Activated CD4-positive, alpha-beta T cell treated with anti-CD3 and anti-CD28 coated beads for 1 hour (primary cell): ENCODE data around the gene COPS2.
A peak's percentile ranks its signal among the peaks of the same experiment; 100 is the strongest.
"Not testable (repeated sequence)": the region's sequence is repeated elsewhere in the genome, so short reads cannot be mapped to it uniquely, and the experiment has no call there.

Experiments used
- DNase-seq: peaks from one replicate; pipeline ENCODE4 v3.0.0-alpha.2; 2020

The COPS2 gene

DNA sequence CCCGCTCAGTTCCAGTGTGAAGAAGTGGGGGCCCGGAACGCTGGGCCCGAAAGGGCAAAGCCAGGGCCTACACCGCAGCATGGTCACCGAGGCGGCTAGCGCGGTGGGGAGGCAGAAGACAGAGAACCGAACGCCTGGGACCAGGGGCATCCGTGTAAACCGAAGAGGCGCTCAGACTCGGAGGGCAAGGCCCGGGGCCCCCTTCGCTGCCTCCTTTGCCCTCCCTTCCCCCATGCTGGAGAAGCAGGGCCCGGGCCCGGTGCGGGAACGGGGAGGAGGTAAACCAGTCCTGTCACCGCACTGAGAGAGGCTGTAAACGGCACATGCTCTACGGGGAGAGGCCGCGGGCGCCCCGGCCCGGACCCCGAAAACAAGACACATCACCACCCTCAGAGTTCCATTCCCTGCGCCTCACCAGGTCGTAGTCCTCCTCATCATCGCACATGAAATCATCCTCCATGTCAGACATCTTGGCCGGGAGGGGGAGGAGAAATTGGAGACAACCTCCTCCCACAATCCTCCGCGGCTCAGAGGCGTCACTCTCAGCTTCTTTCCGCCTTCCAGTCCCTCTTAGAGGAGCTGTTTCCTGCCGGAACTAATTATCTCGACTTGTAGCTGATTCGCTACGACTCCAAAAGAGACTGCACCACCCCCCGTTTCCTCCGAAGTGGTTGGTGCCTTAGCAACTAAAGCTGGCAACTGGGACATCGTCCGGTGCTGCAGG lies at the start of gene COPS2:
COPS2 (minus strand) TSS at position 490 of the 724 bp plus-strand sequence; CDS start at position 469, 21 bp downstream.
- peak; percentile 89 for DNase-seq

DNA sequence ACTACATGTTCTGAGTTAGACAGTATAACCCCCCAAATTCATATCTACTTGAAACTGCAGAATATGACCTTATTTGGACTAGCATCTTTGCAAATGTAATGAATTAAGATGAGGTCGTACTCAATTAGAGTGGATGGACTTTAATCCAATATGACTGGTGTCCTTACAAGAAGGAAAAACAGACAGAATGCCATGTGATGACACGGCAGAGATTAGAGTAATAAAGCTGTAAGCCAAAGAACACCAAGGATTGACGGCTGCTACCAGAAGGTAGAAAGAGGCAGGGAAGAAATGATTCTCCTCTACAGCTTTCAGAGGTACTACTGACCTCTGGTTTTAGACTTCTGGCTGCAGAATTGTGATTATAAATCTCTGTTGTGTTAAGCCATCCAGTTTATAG lies 44.9 kb upstream of the COPS2 start:
- no peak for DNase-seq

DNA sequence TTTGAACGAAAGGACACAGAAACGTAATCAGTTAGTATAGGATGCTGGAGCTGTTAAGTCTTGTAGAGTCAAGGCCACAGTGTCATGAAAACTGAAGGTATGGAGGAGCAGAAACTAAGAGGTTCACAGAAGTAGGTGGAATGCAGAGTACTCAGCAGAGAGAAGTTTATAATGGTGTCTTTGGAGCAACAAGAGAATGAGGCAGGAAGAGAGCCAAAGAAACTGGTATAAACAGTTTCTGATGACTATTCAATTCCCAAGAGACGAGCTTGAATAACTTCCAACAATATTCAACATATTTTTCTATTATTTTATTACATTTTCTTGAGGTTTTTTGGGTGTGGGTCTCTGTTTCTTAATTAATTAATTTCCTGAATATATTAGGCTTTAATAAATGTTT lies 44.3 kb upstream of the COPS2 start:
- DNase-seq = no peak

DNA sequence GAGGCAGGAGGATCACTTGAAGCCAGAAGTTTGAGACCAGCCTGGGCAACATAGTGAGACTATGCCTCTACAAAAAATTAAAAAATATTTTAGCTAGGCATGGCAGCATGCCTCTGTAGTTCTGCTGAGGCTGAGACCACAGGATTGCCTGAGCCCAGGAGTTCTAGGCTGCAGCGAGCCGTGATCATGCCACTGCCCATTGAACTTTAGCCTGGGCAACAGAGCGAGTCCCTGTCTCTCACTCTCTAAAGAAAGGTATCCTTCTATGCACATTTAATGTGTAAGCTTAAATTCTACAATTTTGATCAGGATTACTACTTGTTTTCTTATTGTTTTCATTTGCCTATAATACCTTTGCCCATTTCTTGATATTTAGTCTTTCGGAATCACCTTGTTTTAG lies 41.5 kb upstream of the COPS2 start:
- DNase-seq = no peak

DNA sequence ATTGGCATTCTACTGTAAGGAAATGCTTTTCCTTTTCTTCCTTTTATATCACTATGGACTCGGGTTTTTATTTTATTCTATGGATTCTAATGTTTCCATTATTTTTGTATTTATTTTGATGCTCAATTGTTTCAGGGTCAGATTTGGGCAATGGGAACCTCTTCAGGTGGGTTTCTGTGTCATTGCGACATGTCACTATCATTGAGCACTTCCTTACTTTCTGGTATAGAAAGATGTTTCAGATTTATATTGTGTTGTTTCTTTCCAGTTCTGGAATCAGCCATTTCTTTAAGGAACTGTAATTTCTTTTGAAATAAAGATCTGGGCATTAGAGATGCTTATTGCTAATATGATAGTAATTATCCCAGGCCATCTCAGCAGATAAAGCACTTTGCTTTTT lies 36.5 kb upstream of the COPS2 start:
- no peak for DNase-seq

DNA sequence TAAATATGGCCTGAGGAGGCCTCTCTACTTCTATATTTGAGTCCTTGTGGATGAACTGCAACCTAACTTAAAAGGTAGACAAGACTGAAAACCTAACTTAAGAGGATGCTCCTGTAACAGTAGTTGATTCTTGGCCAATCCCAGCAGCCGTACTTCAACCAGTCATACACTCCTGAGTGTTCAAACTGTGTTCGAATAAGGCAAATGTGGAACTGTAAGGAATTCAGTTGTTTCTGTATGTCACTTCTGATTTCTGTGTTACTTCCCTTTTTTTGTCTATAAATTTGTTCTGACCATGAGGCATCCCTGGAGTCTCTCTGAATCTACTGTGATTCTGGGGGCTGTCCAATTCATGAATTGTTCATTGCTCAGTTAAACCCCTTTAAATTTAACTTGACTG lies 35.2 kb upstream of the COPS2 start:
- DNase-seq = no peak

DNA sequence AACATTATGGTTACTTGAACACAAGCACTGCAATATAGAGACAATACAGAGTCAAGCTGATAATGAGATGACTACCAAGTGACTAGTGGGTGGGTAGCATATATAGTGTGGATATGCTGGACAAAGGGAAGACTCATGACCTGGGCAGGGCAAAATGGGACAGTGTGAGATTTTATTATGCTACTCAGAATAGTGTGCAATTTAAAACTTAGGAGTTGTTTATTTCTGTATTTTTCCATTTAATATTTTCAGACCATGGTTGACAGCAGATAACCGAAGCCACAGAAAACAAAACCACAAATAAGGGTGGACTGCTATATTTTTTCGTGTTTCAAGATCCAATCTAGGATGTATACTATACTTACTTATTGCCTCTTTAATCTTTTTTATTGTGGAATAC lies 34.2 kb upstream of the COPS2 start:
- no peak for DNase-seq

DNA sequence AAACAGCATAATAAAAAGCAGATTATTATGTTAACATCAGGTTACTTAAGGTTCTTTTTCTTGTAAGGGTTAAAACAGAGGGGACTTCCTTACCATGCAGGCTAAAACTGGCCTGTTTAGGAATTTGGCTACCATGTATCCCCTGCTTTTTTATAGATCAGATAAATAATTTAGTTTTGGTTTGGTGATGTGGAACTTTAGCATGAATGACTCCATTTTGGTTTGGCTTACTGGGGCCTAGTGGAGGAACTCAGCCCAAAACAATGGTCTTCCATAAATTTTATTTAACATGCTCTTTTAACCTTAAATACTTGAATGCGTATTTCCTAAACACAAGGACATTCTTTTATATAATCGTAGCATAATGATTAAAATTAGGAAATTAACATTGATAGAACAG lies 33.5 kb upstream of the COPS2 start:
- no peak for DNase-seq

DNA sequence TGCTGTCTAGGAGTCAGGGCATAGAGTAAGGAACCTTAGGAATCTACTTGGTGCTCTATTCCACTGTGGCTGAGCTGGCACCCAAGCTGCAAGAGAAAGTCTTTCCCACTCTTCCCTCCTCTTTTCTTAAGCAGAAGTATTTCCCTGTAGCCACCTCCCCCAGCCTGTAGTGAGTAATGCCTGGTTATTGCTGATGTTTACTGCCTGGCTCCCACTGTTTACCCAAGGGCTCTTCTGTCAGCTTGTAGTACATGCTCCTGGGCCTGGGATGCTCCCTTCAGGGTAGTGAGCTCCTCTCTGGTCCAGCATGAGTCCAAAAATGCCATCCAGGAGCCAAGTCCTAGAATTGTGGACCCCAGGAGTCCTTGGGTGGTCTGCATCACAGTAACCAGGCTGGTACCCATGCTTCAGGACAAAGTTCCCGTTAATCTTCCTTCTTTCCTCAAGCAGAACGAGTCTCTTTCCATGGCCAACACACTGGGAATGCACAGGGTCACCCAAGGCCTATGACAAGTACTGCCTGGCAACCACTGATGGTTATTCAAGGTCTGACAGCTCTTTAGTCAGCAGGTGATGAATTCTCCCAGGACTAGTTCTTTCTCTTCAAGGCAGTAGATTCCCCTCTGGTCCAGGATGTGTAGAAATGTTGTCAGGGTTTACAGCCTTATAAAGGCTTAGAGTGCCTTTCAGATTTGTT lies 32.3 kb upstream of the COPS2 start:
- no peak for DNase-seq

DNA sequence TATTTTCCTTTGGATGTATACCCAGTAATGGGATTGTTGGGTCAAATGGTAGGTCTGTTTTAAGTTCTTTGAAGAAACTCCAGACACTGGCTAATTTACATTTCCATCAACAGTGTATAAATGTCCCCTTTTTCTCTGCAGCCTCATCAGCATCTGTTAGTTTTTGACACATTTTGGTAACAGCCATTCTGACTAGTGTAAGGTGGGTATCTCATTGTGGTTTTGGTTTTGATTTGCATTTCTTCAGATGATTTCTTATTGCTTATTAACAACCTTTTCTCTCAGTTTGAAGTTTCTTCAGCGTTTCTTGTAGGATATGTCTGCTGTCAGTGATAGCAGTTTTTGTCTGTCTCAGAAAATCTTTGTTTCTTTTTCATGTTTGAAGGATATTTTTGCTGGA lies 30.1 kb upstream of the COPS2 start:
- DNase-seq = no peak

DNA sequence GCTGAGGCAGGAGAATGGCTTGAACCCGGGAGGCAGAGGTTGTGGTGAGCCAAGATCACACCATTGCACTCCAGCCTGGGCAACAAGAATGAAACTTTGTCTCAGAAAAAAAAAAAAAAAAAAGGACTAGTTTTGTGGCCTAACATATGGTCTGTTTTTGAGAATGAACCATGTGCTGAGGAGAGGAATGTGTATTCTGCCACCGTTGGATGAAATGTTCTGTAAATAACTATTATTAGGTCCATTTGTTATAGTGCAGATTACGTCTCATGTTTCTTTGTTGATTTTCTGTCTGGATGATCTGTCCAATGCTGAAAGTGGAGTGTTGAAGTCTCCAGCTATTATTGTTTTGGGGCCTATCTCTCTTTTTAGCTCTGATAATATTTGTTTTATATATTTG lies 28.3 kb upstream of the COPS2 start:
- not testable (repeated sequence) for DNase-seq

DNA sequence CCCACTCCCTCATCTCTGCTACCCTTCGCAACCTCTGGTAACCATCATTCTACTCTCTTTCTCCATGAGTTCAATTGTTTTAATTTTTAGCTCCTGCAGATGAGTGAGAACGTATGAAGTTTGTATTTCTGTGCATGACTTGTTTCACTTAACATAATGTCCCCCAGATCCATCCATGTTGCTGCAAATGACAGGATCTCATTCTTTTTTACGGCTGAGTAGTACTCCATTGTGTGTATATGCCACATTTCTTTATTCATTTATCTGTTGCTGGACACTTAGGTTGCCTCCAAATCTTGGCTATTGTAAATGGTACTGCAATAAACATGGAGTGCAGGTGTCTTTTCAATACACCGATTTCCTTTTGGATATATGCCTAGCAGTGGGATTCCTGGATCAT lies 26.7 kb upstream of the COPS2 start:
- no peak for DNase-seq

DNA sequence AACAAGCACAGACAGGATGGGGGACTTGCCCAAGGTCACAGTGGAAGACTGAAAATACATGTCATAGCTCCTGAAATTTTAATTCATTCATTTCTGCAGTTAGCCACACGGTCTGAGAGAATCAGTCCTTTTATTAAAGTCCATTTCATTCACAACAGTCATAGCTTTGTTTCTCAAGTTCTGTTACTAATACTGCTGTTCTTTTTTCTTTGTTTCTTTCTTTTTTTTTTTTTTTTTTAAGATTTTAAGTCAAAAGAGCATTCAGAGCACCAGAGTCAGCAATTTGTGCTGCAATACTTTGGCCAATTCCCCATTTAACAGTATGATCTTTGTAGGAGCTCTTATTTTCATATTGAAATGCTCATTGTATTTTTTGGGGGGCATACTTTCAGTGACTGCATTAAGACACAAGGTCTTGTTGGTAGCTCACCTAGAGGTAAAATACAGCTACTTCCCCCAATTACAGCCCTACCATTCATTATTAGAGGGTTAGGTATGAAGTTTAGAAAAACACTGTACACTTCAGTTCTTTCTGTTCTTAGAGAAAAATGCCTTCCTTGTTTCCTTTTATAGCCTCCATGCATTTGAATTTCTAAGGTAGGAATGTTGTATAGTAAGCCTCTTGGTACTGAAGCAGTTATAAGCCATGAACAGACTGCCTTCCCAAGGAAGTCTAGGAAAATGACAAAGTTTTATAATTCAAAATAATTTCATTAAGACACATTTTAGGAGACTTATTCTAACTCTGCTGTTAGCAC lies 24.2 kb upstream of the COPS2 start:
- no peak for DNase-seq

DNA sequence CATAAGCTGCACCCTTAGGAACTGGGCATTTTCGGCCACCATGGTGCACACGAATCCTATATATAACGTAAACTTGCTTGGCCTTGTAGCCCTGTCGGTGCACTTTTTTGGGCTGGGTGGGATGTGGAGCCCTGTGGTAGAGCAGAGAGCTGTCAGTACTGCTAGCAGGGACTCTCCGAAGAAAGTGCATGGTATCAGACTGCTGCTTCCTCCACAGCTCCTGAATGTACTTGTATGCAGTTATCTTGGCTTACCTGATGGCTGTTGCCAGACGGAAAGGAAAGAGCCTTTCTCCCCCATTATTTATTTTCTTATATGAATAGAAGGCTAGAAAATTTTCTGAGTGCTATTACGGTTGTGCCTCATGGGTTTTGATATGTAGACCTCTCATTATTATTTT lies 23.1 kb upstream of the COPS2 start:
- DNase-seq = no peak

DNA sequence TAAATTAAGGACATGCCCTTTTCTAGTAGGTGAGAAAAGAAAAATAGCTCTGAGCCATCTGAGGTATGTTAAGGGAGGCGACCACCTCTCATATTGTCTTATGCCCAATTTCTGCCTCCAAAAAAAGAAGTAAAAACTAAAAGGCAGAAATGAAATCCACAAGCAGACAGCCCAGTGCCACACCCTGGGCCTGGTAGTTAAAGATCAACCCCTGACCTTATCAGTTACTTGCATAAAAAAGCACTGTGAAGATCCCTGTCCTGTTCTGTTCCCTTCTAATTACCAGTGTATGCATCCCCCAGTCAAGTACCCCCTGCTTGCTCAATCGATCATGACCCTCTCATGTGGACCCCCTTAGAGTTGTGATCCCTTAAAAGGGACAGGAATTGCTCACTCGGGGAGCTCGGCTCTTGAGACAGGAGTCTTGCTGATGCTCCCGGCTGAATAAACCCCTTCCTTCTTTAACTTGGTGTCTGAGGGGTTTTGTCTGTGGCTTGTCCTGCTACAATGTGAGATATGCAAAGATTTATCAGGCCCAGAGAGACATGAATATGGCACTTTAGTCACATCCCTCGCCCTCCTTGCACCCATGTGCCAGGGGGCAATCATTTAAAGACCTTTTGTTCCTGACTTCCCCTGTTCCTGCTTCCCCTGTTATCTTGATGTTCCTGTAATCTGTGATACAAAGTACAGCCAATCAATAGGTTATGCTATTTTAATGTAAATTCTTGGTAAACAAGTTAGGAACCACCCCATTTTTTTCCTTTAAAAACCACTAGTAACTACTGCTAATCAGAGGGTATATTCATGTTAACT lies 20.4 kb upstream of the COPS2 start:
- DNase-seq = not testable (repeated sequence)

DNA sequence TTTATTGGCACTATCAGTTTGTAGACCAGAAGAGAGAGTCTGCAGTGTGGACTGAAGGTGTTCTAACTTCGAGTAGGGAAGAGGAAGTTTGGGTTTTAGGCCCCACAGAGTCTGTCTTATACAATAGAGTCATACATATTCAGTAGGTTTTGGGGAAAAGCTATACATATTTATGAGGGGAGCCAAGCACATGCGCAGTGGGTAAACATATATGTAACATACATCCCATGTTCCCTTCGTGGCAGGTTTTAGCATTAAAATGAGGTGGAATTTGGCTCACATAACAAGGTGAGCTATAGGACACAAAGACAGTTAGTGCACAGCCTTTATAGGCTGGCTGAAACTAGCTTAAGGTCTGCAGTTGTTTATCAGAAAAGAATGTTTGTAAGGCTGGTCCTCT lies 19.5 kb upstream of the COPS2 start:
- no peak for DNase-seq

DNA sequence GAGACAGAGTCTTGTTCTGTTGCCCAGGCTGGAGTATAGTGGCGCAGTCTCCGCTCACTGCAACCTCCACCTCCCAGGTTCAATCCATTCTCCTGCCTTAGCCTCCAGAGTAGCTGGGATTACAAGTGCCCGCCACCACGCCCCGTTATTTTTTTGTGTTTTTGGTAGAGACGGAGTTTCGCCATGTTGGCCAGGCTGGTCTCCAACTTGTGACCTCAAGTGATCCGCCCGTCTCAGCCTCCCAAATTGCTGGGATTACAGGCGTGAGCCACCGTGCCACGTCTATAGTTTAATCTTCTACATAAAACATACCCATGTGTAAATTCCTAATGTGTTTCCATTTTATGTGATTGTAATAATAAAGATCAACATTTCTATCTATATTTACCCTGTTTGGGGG lies 16.4 kb upstream of the COPS2 start:
- DNase-seq = no peak

DNA sequence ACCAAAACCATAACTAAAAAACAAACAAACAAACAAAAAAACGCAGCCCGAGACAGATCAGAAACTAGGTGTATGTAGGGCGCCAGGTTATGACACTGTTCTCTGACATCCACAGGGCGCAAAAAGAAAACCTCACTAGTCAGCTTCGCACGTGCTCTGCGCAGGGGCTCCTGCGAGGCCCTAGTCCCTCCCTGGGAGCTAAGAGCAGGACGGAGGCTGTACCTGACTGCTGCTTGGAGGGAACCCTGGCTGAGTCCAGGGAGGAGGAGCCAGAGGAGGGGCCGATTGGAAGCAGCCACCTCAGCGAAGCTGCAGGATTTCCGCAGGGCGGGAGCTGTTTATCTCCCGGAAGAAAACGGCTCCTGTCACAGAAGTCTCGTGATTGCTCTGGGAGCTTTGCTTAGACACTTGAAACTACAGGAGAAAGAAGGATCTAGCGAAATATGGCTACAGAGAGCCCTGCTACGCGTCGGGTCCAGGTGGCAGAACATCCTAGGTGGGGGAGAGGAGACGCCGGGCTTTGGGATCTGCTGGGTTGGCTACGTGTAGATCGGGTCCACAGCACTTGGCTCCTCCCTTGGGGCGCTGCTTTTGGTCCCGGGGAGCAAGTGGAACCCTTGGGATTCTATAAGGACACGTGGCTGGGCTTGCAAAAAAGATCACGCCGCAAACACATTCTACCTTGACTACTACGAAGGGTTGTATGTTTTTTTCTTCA lies 14.6 kb upstream of the COPS2 start, which contains the start of gene GALK2:
GALK2 (plus strand) TSS at position 368 of the 718 bp plus-strand sequence; CDS start at position 444, 76 bp downstream.
- DNase-seq = peak; percentile 56

DNA sequence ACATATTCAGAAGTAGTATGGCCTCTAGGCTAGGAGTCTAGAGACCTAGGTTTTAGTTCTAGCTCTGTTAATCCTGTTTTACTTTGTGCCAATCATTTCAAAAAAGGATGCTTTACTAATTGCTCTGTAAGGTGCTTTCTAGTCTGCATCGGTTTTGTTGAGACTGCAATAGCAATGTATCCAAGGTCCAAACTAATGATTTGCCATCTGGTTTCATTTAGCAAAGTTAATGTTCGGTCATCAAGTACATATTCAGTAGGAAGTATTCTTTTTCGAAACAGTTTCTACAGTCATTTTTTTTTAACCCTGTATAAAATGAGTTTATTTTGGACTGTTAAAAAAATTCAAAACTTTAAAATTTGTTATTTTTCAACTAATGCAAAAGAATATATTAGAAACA lies 12.6 kb upstream of the COPS2 start:
- DNase-seq = no peak

DNA sequence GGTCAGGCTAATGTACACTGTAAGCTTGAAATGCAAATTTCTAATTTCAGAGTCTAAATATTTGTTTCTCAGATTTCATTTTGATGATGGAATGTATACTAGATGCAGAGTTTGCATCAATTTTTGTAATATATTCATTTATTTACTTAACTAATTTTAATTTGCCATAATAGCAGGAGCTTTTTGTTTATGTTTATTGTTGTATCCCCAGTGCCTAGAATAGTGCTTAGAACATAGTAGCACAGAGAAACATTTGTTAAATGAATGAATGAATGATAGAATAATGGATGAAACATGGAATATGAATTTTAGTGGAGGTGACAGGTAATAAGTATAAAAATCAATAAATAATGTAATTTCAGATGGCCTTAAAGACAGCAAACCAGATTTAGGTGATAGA lies 9.5 kb upstream of the COPS2 start:
- DNase-seq = no peak

DNA sequence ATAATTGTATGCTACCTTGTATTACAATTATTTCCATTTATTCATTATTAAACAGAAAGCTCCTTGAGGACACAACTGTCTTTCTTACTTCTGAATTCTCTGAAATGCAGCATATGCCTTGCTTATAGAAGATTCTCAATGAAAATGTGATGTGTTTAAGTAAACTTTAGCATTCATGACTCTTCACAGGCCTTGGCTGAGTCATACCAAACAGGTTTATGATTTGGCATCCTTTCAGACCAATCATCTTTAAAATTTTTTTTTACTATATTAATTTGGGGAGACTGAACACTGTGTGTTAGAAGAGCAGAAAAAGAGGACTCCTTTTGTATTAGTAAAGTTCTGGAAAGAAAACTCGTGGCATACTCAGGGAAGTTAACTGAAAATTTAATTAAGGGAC lies 8.3 kb upstream of the COPS2 start:
- DNase-seq = no peak
